Effector memory CD8-positive, alpha-beta T cell (primary cell): ENCODE data around the gene CHRNG.

Experiments
- ATAC-seq: fragments of 150-1000 bp; cut with Tn5 transposase; replicated peaks from 2 replicates; pipeline ENCODE4 v1.10.0; 2021; ENCODE audit warnings: mild to moderate bottlenecking, moderate library complexity
- DNase-seq, 3 experiments: peaks; one replicate each; pipeline ENCODE4 v3.0.0; 2021
- H3K27ac Mint-ChIP-seq, 2 donors: one replicate each; pipeline ENCODE4 v1.8.0; 2022; ENCODE audit warnings: mild to moderate bottlenecking in 2 of 2, mixed read lengths in 2 of 2, moderate library complexity in 2 of 2
- H3K27me3 Mint-ChIP-seq, 2 donors: one replicate each; pipeline ENCODE4 v1.8.0; 2022; ENCODE audit warnings: mixed read lengths in 2 of 2
- H3K36me3 Mint-ChIP-seq: one replicate; pipeline ENCODE4 v1.8.0; 2022; ENCODE audit warnings: mild to moderate bottlenecking, moderate library complexity, mixed read lengths; ENCODE audit not compliant: insufficient read depth
- H3K4me1 Mint-ChIP-seq, 2 donors: one replicate each; pipeline ENCODE4 v1.8.0; 2022; ENCODE audit warnings: low read depth in 2 of 2, mixed read lengths in 2 of 2
- H3K4me3 Mint-ChIP-seq, 2 donors: one replicate each; pipeline ENCODE4 v1.8.0; 2022; ENCODE audit warnings: mild to moderate bottlenecking in 2 of 2, mixed read lengths in 2 of 2, moderate library complexity in 2 of 2
- H3K9me3 Mint-ChIP-seq, 2 donors: one replicate each; pipeline ENCODE4 v1.8.0; 2022; ENCODE audit warnings: mixed read lengths in 2 of 2

Gene CHRNG

GRCh38 chr2:232515639-232516038 is 23.9 kb upstream of the CHRNG start:
- Mint-ChIP-seq H3K27me3 (peaks cover 40 to 75% of the 10 kb centered on the region in 2 donors), H3K9me3 (no peaks in the 10 kb centered on the region), H3K27ac (no peak overlapping the region), H3K36me3 (peaks cover 4% of the 10 kb centered on the region), H3K4me3 (no peak overlapping the region), H3K4me1 (peaks cover 0 to 3% of the 10 kb centered on the region in 2 donors)
- DNase-seq (no peak), ATAC-seq (no peak)

GRCh38 chr2:232516551-232516950 is 22.9 kb upstream of the CHRNG start:
- peaks cover 4% of the 10 kb centered on the region for H3K36me3 Mint-ChIP-seq
- no peaks in the 10 kb centered on the region for H3K9me3 Mint-ChIP-seq
- H3K27ac Mint-ChIP-seq = no peak overlapping the region
- ATAC-seq (no peak), DNase-seq (no peak)
- H3K27me3 Mint-ChIP-seq = peaks cover 46 to 84% of the 10 kb centered on the region in 2 donors
- no peak overlapping the region for H3K4me3 Mint-ChIP-seq
- peaks cover 3 to 6% of the 10 kb centered on the region in 2 donors for H3K4me1 Mint-ChIP-seq

GRCh38 chr2:232518844-232519243 is 20.6 kb upstream of the CHRNG start:
- peaks cover 43 to 77% of the 10 kb centered on the region in 2 donors for H3K27me3 Mint-ChIP-seq
- H3K4me1 Mint-ChIP-seq = peaks cover 4 to 10% of the 10 kb centered on the region in 2 donors
- no peak overlapping the region for H3K27ac Mint-ChIP-seq

GRCh38 chr2:232519581-232520438 is 19.7 kb upstream of the CHRNG start, which contains the start of gene PRSS56:
Gene PRSS56 (plus strand): TSS chr2:232520388. CDS start chr2:232520599, 211 bp downstream.
- DNase-seq (no peak), ATAC-seq (no peak)
- peak within 1 kb of the TSS in 1 of 2 donors; percentile 57 for H3K27ac Mint-ChIP-seq
- peaks cover 4 to 10% of the 10 kb centered on the region in 2 donors for H3K4me1 Mint-ChIP-seq
- peaks cover 7% of the 10 kb centered on the region for H3K36me3 Mint-ChIP-seq
- no peak within 1 kb of the TSS for H3K4me3 Mint-ChIP-seq
- peaks cover 50 to 85% of the 10 kb centered on the region in 2 donors for H3K27me3 Mint-ChIP-seq
- no peaks in the 10 kb centered on the region for H3K9me3 Mint-ChIP-seq

More at GRCh38 chr2:232518844-232519243, 20.6 kb upstream of the CHRNG start:
- ATAC-seq = no peak
- Mint-ChIP-seq H3K4me3 (no peak overlapping the region), H3K36me3 (peaks cover 7% of the 10 kb centered on the region), H3K9me3 (no peaks in the 10 kb centered on the region)
- DNase-seq = no peak

- H3K27me3 Mint-ChIP-seq = peaks cover 51 to 80% of the 10 kb centered on the region in 2 donors
- no peaks in the 10 kb centered on the region for H3K9me3 Mint-ChIP-seq
- H3K4me1 Mint-ChIP-seq = peaks cover 4 to 10% of the 10 kb centered on the region in 2 donors
- H3K36me3 Mint-ChIP-seq = peaks cover 7% of the 10 kb centered on the region
- ATAC-seq (no peak), DNase-seq (no peak)
- H3K4me3 Mint-ChIP-seq = no peak overlapping the region
- no peak overlapping the region for H3K27ac Mint-ChIP-seq
These were observed 19.0 kb upstream of the CHRNG start for GRCh38 chr2:232520489-232520888.

GRCh38 chr2:232521098-232521497 is 18.4 kb upstream of the CHRNG start:
- H3K27me3 Mint-ChIP-seq = peaks cover 51 to 81% of the 10 kb centered on the region in 2 donors
- no peak for ATAC-seq

GRCh38 chr2:232521959-232522622 is 17.4 kb upstream of the CHRNG start:
- Mint-ChIP-seq H3K4me1 (peaks cover 4 to 10% of the 10 kb centered on the region in 2 donors), H3K27me3 (peaks cover 51 to 82% of the 10 kb centered on the region in 2 donors), H3K36me3 (peaks cover 7% of the 10 kb centered on the region), H3K27ac (no peak overlapping the region), H3K4me3 (peak overlapping the region; percentile 37 to 51), H3K9me3 (no peaks in the 10 kb centered on the region)
- DNase-seq (peak; percentile 61 to 68 (median 64)), ATAC-seq (peak; percentile 82)

More at GRCh38 chr2:232521098-232521497, 18.4 kb upstream of the CHRNG start:
- H3K36me3 Mint-ChIP-seq = peaks cover 7% of the 10 kb centered on the region
- H3K4me1 Mint-ChIP-seq = peaks cover 4 to 10% of the 10 kb centered on the region in 2 donors
- peak overlapping the region; percentile 70 to 78 for H3K4me3 Mint-ChIP-seq
- no peaks in the 10 kb centered on the region for H3K9me3 Mint-ChIP-seq
- no peak for DNase-seq
- H3K27ac Mint-ChIP-seq = peak overlapping the region in 1 of 2 donors; percentile 57

- Mint-ChIP-seq H3K4me1 (peaks cover 4 to 10% of the 10 kb centered on the region in 2 donors), H3K4me3 (peak overlapping the region; percentile 37 to 51), H3K27ac (no peak overlapping the region), H3K36me3 (peaks cover 7% of the 10 kb centered on the region), H3K9me3 (no peaks in the 10 kb centered on the region), H3K27me3 (peaks cover 52 to 84% of the 10 kb centered on the region in 2 donors)
- ATAC-seq (no peak), DNase-seq (no peak)
These were observed 16.7 kb upstream of the CHRNG start for GRCh38 chr2:232522623-232523401.

- Mint-ChIP-seq H3K9me3 (no peaks in the 10 kb centered on the region), H3K27ac (no peak overlapping the region), H3K36me3 (peaks cover 7% of the 10 kb centered on the region), H3K4me1 (peaks cover 4 to 11% of the 10 kb centered on the region in 2 donors), H3K27me3 (peaks cover 54 to 84% of the 10 kb centered on the region in 2 donors), H3K4me3 (peak overlapping the region; percentile 37 to 51)
- DNase-seq = no peak
- ATAC-seq = no peak
These were observed 16.1 kb upstream of the CHRNG start for GRCh38 chr2:232523402-232523681.

- DNase-seq (no peak), ATAC-seq (no peak)
- no peaks in the 10 kb centered on the region for H3K9me3 Mint-ChIP-seq
- H3K4me3 Mint-ChIP-seq = peak overlapping the region in 1 of 2 donors; percentile 51
- peaks cover 7% of the 10 kb centered on the region for H3K36me3 Mint-ChIP-seq
- peaks cover 10 to 17% of the 10 kb centered on the region in 2 donors for H3K4me1 Mint-ChIP-seq
- peaks cover 54 to 84% of the 10 kb centered on the region in 2 donors for H3K27me3 Mint-ChIP-seq
- H3K27ac Mint-ChIP-seq = no peak overlapping the region
These were observed 15.6 kb upstream of the CHRNG start for GRCh38 chr2:232523682-232524597.

- peaks cover 7% of the 10 kb centered on the region for H3K36me3 Mint-ChIP-seq
- peaks cover 50 to 84% of the 10 kb centered on the region in 2 donors for H3K27me3 Mint-ChIP-seq
- no peak for ATAC-seq
- no peak for DNase-seq
- no peak overlapping the region for H3K27ac Mint-ChIP-seq
- H3K4me1 Mint-ChIP-seq = peaks cover 14 to 23% of the 10 kb centered on the region in 2 donors
- no peaks in the 10 kb centered on the region for H3K9me3 Mint-ChIP-seq
- H3K4me3 Mint-ChIP-seq = peak overlapping the region in 1 of 2 donors; percentile 46
These were observed 14.7 kb upstream of the CHRNG start for GRCh38 chr2:232524771-232525170.

GRCh38 chr2:232525199-232525598 is 14.3 kb upstream of the CHRNG start:
- DNase-seq (no peak), ATAC-seq (no peak)
- Mint-ChIP-seq H3K27me3 (peaks cover 49 to 84% of the 10 kb centered on the region in 2 donors), H3K9me3 (no peaks in the 10 kb centered on the region), H3K27ac (no peak overlapping the region), H3K4me1 (peaks cover 14 to 23% of the 10 kb centered on the region in 2 donors), H3K36me3 (peaks cover 7% of the 10 kb centered on the region), H3K4me3 (no peak overlapping the region)
